Measurements from ENCODE around the gene BCORL1. TPM values are rescaled to one million over a fixed set of nuclear protein-coding genes. Genes with fewer than 3 reads are reported as not detected.
A peak's percentile ranks its signal among the peaks of the same experiment; 100 is the strongest.

Gene BCORL1
- total RNA-seq, 4 donors from 2014 or later = 5.9 to 11.0 (median 7.9) TPM

- DNase-seq (ENCODE audit: low spot score in 2 of 2) = no peak
- Histone ChIP-seq H3K27ac (no peak overlapping the region), H3K36me3 (no peaks in the 10 kb centered on the region), H3K4me1 (peaks cover 22% of the 10 kb centered on the region), H3K27me3 (no peaks in the 10 kb centered on the region), H3K9me3 (no peaks in the 10 kb centered on the region), H3K4me3 (no peak overlapping the region)
- TF ChIP-seq POLR2AphosphoS5 (IDR thresholded peaks at IDR 0.05) = no peak
- TF ChIP-seq POLR2A (IDR thresholded peaks at IDR 0.05) = no peak
- TF ChIP-seq, protein P1, sequence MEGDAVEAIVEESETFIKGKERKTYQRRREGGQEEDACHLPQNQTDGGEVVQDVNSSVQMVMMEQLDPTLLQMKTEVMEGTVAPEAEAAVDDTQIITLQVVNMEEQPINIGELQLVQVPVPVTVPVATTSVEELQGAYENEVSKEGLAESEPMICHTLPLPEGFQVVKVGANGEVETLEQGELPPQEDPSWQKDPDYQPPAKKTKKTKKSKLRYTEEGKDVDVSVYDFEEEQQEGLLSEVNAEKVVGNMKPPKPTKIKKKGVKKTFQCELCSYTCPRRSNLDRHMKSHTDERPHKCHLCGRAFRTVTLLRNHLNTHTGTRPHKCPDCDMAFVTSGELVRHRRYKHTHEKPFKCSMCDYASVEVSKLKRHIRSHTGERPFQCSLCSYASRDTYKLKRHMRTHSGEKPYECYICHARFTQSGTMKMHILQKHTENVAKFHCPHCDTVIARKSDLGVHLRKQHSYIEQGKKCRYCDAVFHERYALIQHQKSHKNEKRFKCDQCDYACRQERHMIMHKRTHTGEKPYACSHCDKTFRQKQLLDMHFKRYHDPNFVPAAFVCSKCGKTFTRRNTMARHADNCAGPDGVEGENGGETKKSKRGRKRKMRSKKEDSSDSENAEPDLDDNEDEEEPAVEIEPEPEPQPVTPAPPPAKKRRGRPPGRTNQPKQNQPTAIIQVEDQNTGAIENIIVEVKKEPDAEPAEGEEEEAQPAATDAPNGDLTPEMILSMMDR (IDR thresholded peaks at IDR 0.05) = no peak
- TF ChIP-seq EP300 (IDR thresholded peaks at IDR 0.05) = no peak
- WGBS = 49% methylated on average over 4 of the region's 10 CpGs
Measured at GRCh38 chrX:130091980-130092522, 109.6 kb downstream of the BCORL1 start.

DNA sequence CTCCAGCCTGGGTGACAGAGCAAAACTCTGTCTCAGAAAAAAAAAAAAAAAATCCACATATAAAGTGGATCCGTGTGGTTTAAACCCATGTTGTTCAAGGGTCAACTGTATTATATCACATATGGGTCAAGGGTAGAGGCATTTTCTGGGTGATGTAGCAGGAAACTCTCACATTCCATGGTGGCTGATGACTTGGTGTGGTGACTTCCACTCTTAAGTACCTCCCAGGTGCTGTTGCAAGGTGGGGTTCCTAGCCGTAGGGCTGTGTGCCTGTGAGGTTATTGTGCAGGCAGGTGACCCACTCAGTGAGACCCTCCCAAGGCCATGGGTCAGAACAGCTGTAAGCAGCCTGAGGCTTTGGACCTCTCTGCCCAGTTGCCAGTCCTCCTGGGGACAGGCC lies 110.8 kb downstream of the BCORL1 start:
- Histone ChIP-seq H3K4me1 (peaks cover 27% of the 10 kb centered on the region), H3K4me3 (no peak overlapping the region), H3K27me3 (no peaks in the 10 kb centered on the region), H3K27ac (no peak overlapping the region), H3K36me3 (no peaks in the 10 kb centered on the region), H3K9me3 (no peaks in the 10 kb centered on the region)
- DNase-seq (ENCODE audit: low spot score in 2 of 2) = no peak
- TF ChIP-seq, protein P1 (IDR thresholded peaks at IDR 0.05) = no peak
- no peak for TF ChIP-seq POLR2AphosphoS5 (IDR thresholded peaks at IDR 0.05)
- TF ChIP-seq POLR2A (IDR thresholded peaks at IDR 0.05) = no peak
- no peak for TF ChIP-seq EP300 (IDR thresholded peaks at IDR 0.05)
- 87% methylated on average over 2 of the region's 2 CpGs for WGBS

DNA sequence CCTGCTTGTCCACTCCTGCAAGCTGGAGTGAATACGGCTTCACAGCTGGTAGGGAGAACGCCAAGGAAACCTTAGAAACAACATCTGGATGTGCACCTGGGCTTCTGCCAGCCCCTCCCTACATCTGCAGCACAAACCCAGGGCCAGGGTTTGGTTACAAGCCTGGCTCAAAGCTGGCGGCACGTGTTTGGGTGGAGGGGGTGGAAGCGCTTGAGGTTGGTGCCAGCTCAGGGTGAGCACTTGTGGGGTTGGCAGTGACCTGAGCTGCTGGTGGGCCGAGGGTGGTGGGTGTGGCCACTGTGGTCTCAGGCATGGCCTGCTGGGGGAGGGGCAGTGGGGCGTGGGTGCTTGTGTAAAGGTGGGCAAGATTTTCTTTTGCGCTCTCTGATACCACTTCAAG lies 112.3 kb downstream of the BCORL1 start:
- Histone ChIP-seq H3K27me3 (no peaks in the 10 kb centered on the region), H3K27ac (no peak overlapping the region), H3K9me3 (no peaks in the 10 kb centered on the region), H3K36me3 (no peaks in the 10 kb centered on the region), H3K4me3 (no peak overlapping the region), H3K4me1 (peaks cover 41% of the 10 kb centered on the region)
- 42% methylated on average over 8 of the region's 8 CpGs for WGBS
- no peak for DNase-seq (ENCODE audit: low spot score in 2 of 2)
- no peak for TF ChIP-seq EP300 (IDR thresholded peaks at IDR 0.05)

- Histone ChIP-seq H3K27me3 (no peaks in the 10 kb centered on the region), H3K4me1 (peaks cover 49% of the 10 kb centered on the region), H3K27ac (no peak overlapping the region), H3K36me3 (no peaks in the 10 kb centered on the region), H3K4me3 (no peak overlapping the region), H3K9me3 (no peaks in the 10 kb centered on the region)
- DNase-seq (ENCODE audit: low spot score in 2 of 2) = no peak
- 68% methylated on average over 4 of the region's 6 CpGs for WGBS
- TF ChIP-seq, protein P1 (IDR thresholded peaks at IDR 0.05) = no peak
- TF ChIP-seq EP300 (IDR thresholded peaks at IDR 0.05) (no peak), POLR2AphosphoS5 (IDR thresholded peaks at IDR 0.05) (no peak), POLR2A (IDR thresholded peaks at IDR 0.05) (no peak)
Measured at GRCh38 chrX:130095249-130096030, 113.0 kb downstream of the BCORL1 start.

GRCh38 chrX:130097507-130098209 lies 115.2 kb downstream of the BCORL1 start:
- WGBS = 75% methylated on average over 2 of the region's 14 CpGs
- peak overlapping the region; percentile 62 for H3K27ac ChIP-seq
- peaks cover 45% of the 10 kb centered on the region for H3K4me1 ChIP-seq

More at GRCh38 chrX:130097507-130098209, 115.2 kb downstream of the BCORL1 start:
- Histone ChIP-seq H3K36me3 (no peaks in the 10 kb centered on the region), H3K9me3 (no peaks in the 10 kb centered on the region), H3K27me3 (no peaks in the 10 kb centered on the region), H3K4me3 (no peak overlapping the region)
- peak in 1 of 2 donors; percentile 77 for DNase-seq (ENCODE audit: low spot score in 2 of 2)
- TF ChIP-seq, protein P1 (IDR thresholded peaks at IDR 0.05) = no peak
- TF ChIP-seq POLR2AphosphoS5 (IDR thresholded peaks at IDR 0.05) (no peak), POLR2A (IDR thresholded peaks at IDR 0.05) (no peak), EP300 (IDR thresholded peaks at IDR 0.05) (no peak)
